ENCODE data around the gene ASAP2. TPM values are rescaled to one million over a fixed set of nuclear protein-coding genes. Genes with fewer than 3 reads are reported as not detected.

Gene ASAP2
- total RNA-seq, 1 donor from 2014 or later: 12.9 TPM

DNA sequence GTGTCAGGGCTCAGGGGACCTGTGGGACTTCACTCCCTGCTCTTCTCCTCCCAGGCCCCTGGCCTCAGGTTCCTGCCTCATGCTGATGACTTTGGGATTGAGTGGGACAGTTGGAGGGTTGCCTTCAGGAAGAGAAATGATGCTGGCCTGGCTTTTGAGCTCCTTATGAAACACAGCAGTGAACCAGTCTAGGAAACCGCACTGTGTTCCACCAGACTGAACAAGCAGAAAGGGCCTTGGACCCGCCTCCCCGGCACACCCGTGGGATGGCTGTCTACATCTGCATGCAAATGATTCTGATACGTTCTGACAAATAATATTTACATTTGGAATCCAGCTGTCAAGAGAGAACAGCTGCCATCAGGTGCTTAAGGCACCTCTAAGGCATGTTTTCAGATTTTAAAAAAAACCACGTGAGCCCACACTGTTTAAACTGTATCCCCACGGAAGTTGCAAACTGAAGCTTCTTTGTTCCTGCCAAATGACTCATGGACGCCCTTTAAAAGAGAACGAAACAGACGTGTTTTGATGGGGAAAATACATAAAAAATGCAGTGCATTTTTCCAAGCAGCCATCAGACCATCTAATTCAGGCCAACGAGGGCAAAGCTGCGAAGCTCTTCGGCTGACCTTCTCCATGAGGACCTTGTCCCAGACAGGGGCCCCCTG is 27.6 kb upstream of the ASAP2 start:
- intact Hi-C loops (cut with DNase I): no loop called here
- peak; percentile 79 for ATAC-seq
- no peak for DNase-seq (ENCODE audit: missing footprints)

DNA sequence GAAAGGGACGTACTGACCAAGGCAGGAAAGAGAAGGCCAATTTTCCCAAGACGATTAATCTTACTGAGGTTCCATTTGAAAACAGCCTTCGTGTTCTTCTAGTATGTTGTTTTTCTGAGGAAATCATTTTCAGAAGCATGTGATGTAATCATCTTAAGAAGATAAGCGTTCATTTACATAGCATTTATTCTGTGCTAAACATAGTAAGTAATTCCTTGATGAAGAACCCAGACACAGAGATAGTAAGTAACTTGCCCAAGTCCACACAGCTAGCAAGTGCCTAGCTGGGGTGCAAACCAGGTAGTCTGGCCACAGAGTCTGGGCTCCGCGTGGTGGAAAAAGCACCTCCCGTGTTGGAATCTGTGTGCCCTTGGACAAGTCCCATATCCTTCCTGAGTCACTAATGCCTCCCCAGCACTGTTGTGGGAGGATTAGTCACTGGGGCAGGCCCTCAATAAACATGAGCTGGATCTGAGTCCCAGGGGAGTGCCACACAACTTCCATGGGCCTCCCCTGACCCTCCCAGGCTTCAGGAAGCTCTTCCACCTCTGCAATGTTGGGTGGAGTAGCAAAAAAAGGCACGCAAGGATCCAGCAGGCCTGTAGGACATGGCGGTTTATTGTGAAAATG is 26.9 kb upstream of the ASAP2 start:
- intact Hi-C loops (cut with DNase I): no loop called here
- no peak for DNase-seq (ENCODE audit: missing footprints)

DNA sequence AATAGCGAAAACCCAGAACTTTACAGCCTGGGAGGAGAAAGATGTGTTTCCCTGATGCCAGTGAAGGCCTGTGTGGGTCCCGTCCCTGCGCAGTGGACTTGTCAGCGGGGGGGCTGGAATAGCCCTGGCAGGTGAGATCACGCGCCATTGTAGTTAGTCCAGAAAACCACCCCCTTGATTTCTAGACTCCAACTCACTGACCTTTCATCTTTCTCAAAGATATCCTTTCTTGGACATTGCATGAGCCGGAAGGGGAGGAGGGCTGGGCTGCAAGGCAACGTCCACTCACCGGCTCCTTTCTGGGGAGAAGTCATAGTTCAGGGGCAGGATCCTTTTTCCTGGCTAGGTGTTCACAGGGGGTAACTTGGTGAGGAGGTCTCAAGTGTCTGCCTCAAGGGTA is 22.3 kb upstream of the ASAP2 start:
- ATAC-seq (no peak), DNase-seq (ENCODE audit: missing footprints) (no peak)
- intact Hi-C loops (cut with DNase I): no loop called here

More for the DNA sequence above, 26.9 kb upstream of the ASAP2 start:
- ATAC-seq: peak; percentile 74

DNA sequence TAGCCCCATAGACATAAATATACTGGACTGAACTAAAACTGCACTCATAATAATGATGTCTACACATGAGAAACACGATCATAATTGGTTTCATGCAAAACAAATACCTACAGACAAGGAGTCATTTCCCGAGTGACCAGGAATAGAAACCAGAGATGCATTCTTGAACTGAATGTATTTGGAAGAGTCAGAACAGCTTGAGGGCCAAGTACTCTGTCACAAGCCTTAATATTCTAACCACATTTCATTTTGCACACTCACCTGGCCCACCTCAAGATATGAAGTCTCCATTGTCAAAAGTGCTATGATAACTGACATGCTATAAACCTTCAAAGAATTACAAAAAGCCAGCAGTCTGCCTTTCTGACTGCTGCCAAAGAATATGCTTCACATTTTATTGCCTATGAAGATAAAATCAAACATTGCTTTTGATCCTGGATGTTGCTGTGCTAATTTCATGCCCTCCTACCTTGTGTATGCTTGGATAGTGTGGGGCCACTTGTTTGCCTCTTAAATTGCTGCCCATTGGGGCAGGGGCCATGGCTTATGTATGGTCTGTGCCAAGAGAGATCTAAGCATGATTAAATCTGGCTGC is 18.9 kb upstream of the ASAP2 start:
- no peak for ATAC-seq
- intact Hi-C loops (cut with DNase I): no loop called here
- no peak for DNase-seq (ENCODE audit: missing footprints)

DNA sequence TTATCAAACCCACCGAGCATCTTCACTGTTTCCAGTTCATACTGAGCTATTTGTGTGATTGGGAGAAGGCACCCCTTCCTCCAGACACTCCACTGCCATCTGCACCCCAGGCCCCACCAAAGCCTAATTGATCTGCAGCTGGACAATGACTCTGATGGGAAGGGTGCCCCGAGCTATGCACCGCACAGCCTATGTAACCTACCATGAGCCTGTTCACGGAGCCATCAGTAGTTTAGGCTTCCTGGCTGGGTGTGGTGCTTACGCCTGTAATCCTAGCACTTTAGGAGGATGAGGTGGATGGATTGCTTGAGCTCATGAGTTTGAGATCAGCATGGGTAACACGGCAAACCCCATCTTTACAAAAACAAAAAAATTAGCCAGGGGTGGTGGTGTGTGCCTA is 17.8 kb upstream of the ASAP2 start:
- DNase-seq (ENCODE audit: missing footprints) (no peak), ATAC-seq (no peak)
- intact Hi-C loops (cut with DNase I): no loop called here

DNA sequence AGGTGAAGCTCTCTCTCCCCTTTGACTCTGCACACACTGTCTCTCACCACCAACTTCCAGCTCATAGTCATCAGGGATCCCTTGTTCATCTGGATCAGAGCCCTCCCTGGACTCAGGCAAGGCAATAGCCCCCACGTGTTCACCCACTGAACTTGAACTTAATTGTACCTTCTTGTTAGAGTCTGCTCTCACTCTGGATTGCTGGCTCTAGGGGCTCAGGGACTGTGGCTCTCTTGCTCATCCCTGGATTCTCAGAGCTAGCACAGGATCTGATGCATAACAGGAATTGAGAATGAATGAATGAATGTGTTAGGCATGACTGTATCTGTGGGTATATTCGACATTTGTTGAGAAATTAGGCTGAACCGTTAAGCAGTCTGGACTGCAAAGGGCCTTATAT is 16.7 kb upstream of the ASAP2 start:
- ATAC-seq (no peak), DNase-seq (ENCODE audit: missing footprints) (no peak)
- intact Hi-C loops (cut with DNase I): loop anchor here (5.0 kb wide), 1 partner anchor 43 kb away; no protein-coding TSS in a partner anchor

DNA sequence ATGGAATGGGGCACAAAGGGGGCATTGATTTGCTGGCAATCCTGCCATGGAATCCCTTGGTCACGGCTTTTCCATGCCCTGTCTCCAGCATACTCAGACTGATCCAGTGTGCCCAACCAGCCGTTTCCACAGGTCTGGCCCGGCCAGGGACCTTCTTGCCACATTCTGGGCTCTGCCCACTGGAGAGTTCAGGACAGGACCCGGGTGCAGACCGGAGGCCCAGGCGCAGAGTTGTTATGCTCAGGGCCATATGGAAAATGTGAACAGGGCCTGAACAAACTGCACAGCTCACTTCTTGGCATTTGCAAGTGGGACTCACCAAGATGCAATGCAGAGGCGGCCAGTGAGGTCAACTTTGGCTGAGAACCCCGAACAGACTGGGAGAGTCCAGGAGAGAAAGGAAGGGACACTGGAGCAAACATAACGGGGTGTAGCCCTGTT is 15.6 kb upstream of the ASAP2 start:
- intact Hi-C loops (cut with DNase I): loop anchor here (5.0 kb wide), 1 partner anchor 44 kb away; no protein-coding TSS in a partner anchor
- DNase-seq (ENCODE audit: missing footprints) (peak; percentile 88), ATAC-seq (peak; percentile 84)

DNA sequence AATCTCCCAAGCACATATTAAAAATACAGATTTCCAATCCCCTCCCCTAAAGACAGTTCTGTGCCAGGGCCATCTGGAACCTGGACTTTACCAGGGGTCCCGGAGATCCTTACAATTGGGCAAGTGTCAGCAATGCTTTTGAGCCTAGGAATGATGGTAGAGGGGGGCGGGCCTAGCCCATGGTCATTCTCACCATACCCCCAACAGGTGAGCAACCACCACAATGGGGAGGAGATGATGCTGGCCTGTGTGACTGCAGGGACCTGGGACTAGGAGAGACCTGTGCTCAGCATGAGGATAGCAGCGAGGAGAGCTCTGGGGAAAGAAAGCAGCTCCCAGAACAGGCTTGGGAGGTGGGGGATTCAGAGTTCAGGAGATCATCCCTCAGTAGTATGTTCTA is 13.9 kb upstream of the ASAP2 start:
- ATAC-seq: no peak
- DNase-seq (ENCODE audit: missing footprints): no peak
- intact Hi-C loops (cut with DNase I): loop anchor here (5.0 kb wide), 1 partner anchor 45 kb away; no protein-coding TSS in a partner anchor

DNA sequence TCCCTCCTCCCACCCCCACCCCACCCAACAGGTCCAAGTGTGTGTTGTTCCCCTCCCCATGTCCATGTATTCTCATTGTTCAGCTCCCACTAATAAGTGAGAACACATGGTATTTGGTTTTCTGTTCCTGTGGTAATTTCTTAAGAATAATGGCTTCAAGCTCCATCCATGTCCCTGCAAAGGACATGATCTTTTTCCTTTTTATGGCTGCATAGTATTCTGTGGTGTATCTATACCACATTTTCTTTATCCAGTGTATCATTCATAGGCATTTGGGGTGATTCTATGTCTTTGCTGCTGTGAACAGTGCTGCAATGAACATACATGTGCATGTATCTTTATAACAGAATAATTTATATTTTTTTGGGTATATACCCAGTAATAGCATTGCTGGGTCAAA is 12.3 kb upstream of the ASAP2 start:
- no peak for ATAC-seq
- DNase-seq (ENCODE audit: missing footprints): no peak
- intact Hi-C loops (cut with DNase I): loop anchor here (5.0 kb wide), 1 partner anchor 47 kb away; no protein-coding TSS in a partner anchor

DNA sequence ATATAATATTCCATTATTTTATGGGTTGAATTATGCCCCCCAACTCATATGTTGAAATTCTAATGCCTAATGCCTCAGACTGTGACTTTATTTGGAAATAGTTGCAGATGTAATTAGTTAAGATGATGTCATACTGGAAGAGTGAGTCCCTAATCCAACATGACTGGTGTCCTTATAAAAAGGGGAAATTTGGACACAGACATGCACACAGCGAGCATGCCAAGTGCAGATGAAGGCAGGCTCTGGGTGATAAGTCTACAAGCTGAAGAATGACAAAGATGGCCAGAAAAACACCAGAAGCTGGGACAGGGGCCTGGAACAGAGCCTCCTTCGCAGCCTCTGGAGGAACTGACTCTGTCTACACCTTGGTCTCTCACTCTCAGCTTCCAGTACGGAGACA is 10.0 kb upstream of the ASAP2 start:
- DNase-seq (ENCODE audit: missing footprints): no peak
- intact Hi-C loops (cut with DNase I): no loop called here

DNA sequence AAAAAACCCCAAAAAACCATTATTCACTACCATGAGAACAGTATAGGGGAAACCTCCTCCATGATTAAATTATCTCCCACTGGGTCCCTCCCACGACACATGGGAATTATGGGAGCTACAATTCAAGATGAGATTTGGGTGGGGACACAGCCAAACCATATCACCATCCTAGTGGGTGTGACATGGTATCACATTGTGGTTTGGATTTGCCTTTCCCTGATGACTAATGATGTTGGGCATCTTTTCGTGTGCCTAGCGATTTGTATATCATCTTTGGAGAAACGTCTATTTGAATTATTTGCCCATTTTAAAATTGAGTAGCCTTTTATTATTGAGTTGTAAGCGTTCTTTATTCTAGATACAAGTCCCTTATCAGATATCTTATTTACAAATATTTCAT is 8.7 kb upstream of the ASAP2 start:
- intact Hi-C loops (cut with DNase I): no loop called here
- ATAC-seq (no peak), DNase-seq (ENCODE audit: missing footprints) (no peak)

More for the DNA sequence above, 10.0 kb upstream of the ASAP2 start:
- peak; percentile 30 for ATAC-seq

DNA sequence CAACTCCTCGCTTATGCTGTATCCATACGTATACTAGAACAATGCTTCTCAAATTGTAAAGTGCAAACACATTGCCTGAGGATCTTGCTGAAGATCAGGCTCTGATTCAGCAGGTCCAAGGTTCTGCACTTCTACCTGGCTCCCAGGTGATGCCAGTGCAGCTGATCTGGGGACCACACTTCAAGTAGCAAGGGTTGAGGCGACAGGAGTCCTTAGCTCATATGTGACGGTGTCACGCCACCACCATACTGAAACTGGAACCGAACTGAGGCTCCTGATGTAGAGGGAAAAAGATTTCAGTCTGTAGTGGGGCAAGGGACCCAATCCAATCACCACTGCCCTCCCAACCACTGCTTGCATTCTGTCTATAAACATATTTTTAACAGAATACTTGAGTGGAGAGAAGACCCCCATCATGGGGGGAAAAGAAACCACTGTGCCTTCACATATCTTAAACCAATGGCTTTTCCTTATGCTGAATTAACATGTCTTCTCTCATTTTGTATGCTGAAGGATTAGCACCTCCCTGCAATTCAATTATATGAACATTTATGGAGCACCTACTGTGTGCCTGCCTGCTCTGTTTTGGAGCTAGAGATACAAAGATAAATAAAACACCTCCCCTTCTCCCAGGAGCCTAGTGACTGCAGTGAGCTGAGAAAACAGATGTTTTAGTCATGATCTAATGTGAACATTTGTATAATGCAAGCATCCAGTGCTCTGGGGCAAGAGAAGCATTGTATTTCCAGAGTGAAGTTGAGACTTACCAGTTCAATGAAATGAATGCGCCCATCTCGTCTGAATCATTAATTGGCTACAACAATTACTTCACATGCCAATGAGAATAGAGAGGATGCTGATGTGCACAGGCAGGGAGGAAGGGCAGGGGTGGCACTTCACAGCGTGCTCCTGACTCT is 6.6 kb upstream of the ASAP2 start:
- no peak for ATAC-seq
- DNase-seq (ENCODE audit: missing footprints): no peak
- intact Hi-C loops (cut with DNase I): no loop called here

DNA sequence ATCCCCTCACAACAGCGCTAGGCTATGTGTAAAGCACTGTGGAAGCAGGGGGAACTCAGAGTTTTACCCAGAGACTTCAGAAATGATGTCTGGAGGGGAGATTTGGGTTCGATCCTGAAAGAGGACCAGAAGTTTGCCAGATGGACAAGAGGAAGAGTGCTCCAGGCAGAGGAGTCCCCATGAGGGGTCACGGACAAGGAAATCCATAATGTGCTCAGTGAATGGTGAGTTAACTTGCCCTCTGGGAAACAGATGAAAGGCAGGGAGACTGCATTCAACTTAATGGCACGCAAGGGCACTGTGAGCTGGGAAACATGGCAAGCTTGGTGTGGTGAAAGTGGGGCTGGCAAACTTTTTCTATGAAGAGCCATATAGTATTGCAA is 6.0 kb upstream of the ASAP2 start:
- no peak for ATAC-seq
- no peak for DNase-seq (ENCODE audit: missing footprints)
- intact Hi-C loops (cut with DNase I): no loop called here

DNA sequence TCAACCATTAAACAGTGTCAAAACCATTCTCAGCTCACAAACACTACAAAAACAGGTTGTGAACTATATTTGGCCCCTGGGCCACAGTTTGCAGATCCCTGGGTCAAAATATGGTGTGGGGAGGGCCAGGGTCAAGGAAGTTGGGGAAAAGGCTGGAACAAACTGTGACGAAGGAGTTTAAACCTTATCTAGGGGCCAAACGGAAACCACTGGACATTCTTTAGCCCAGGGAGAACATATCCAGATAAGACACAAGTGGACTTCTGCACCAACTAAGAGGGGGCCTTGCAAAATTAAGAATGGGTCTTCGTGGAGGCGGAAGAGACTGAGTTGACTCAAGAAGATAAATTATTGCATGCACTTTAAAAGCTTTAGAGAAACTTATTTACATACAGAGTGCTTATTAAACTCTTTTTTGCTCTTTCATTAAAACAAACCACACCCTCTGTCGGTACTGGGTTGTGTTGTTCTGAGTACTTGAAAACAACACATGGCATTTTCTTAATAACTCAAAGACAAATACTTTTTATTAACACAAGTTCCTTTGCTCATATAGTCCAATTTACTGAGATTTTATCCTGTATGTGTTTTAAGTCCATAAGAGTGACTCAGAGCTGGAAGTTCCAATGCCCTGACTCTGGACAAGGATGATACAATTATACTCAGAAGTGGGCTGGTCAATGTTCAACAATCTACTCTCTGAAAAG is 5.3 kb upstream of the ASAP2 start:
- DNase-seq (ENCODE audit: missing footprints) (no peak), ATAC-seq (no peak)
- intact Hi-C loops (cut with DNase I): no loop called here

DNA sequence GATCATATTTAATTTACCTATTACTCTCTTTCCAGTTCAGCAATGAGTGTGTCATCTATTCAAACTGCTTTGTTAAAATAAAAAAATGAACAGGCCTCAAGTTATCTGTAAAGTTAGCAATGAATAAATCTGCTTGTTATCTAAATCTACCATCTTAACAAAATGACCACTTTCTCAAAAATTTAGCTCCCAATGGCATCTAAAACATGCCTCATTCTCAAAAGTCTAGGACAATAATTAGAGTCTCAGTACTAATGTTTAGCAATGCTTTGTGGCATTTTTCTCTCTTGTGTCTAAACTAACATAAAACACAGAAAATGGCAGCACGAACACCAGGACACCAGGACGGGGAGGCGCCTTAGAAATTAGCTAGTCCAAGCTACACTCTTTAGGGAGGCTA is 3.6 kb upstream of the ASAP2 start:
- no peak for DNase-seq (ENCODE audit: missing footprints)
- intact Hi-C loops (cut with DNase I): no loop called here

DNA sequence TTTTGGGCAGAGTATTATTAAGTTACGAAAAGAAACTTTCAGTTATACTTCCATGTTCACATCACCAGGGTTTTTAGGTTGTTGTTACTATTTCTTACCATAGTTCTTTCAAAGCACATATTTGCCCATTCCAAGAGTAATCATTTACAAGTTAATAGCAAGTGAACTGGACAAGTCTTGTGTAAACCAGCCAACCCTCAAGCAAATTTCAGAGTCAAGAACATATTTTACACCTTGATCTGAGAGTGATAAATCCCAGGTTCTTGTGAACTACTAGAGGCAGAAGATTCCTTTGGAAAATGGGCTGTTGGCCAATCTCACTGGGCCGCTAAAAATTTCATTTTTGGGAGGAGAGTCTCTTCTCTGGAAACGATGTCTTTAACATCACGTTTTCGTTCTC is 2.7 kb upstream of the ASAP2 start:
- no peak for ATAC-seq
- no peak for DNase-seq (ENCODE audit: missing footprints)
- intact Hi-C loops (cut with DNase I): no loop called here

More for the DNA sequence above, 3.6 kb upstream of the ASAP2 start:
- no peak for ATAC-seq

DNA sequence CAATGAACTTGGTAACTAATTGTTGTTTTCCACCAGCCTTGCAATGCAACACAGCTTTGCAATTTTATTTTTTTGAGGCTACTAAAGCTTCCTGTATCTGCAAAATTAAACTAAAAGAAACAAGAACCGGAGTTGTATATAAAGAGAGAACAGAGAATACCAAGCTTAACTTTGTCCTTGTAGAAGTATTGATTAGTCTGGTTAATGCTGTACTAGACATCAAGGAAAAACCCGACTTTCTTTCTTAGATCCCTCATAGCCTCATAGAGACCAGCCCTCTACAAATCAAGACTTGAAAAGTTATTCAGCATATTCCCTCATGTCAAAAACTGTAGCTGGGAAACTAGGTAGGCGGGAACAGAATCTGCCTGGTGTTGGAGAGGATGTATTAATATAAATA is 1.7 kb upstream of the ASAP2 start:
- DNase-seq (ENCODE audit: missing footprints) (no peak), ATAC-seq (no peak)
- intact Hi-C loops (cut with DNase I): loop anchor here (5.0 kb wide), 1 partner anchor 57 kb away; no protein-coding TSS in a partner anchor

DNA sequence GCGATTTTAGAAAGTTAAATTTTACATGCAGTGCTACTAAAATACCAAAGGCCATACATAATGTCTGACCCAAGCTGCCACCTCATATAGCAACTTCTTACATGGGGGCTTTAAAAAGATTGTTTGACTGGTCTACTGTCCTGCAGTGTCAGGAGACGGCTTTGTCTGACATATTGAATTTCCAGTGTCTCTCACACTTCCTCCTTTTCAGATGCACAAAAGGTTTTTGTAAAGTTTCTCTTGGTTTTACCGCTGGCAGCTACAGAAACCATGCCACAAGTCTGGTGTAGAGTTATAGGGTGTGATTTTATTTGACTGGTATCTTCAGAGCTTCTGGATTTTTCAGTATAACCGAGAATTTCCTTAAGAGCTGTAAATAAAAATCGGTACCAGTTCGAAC is 1.1 kb upstream of the ASAP2 start:
- DNase-seq (ENCODE audit: missing footprints): no peak
- no peak for ATAC-seq
- intact Hi-C loops (cut with DNase I): loop anchor here (5.0 kb wide), 1 partner anchor 57 kb away; no protein-coding TSS in a partner anchor
